T-helper 1 cell treated with Interleukin-12 subunit alpha and Interleukin-12 subunit beta and Interleukin-4 antibody, amounts not matched to agents 30 ng/mL and 1 ng/mL, for 36 hours (primary cell): Measurements from ENCODE around the gene ZDHHC18. TPM values are rescaled to one million over a fixed set of nuclear protein-coding genes. Genes with fewer than 3 reads are reported as not detected.
"Not testable (repeated sequence)": the region's sequence is repeated elsewhere in the genome, so short reads cannot be mapped to it uniquely, and the experiment has no call there.

ENCODE experiments used
- intact Hi-C: fragments of 100-400 bp; cut with micrococcal nuclease; formaldehyde crosslinking; loops from one replicate; pipeline ENCODE4 v1.15.1; 2024
- total RNA-seq: library from RNA; stranded (reverse); gene quantifications from 2 replicates; pipeline ENCODE4 v1.2.3, GENCODE V29; 2022

Gene ZDHHC18
- total RNA-seq, 1 donor from 2014 or later, result 89.0 TPM

GRCh38 chr1:26856604-26857469 is 30.3 kb downstream of the ZDHHC18 start:
- intact Hi-C loops, result no loop called here

- intact Hi-C loops, result no loop called here
These were observed 31.1 kb downstream of the ZDHHC18 start for GRCh38 chr1:26857473-26858060.

- intact Hi-C loops, result no loop called here
These were observed 31.7 kb downstream of the ZDHHC18 start for GRCh38 chr1:26858160-26858559.

GRCh38 chr1:26858891-26859640 is 32.6 kb downstream of the ZDHHC18 start:
- intact Hi-C loops, result no loop called here

- intact Hi-C loops, result loop anchor here (10.0 kb wide), 1 partner anchor 426 kb away; the partner anchor contains the start of gene DHDDS
These were observed 34.8 kb downstream of the ZDHHC18 start for GRCh38 chr1:26861286-26861701.

- intact Hi-C loops, result loop anchor here (10.0 kb wide), 1 partner anchor 427 kb away; the partner anchor contains the start of gene DHDDS
These were observed 35.4 kb downstream of the ZDHHC18 start for GRCh38 chr1:26861889-26862378.

GRCh38 chr1:26862781-26863684 is 36.5 kb downstream of the ZDHHC18 start, which contains the start of gene SFN:
Gene SFN (plus strand): TSS chr1:26863149. CDS start chr1:26863213, 64 bp downstream.
- intact Hi-C loops, result loop anchor here (10.0 kb wide), 1 partner anchor 428 kb away; the partner anchor contains the start of gene DHDDS

GRCh38 chr1:26863685-26864077 is 37.2 kb downstream of the ZDHHC18 start:
- intact Hi-C loops, result loop anchor here (2.0 to 10.0 kb wide), 3 partner anchors 31 to 429 kb away; partner anchors contain the start of gene DHDDS

- intact Hi-C loops, result loop anchor here (1.0 to 10.0 kb wide), 11 partner anchors 12 to 430 kb away; partner anchors contain the start of genes DHDDS, GPN2, NUDC and ZDHHC18
These were observed 38.4 kb downstream of the ZDHHC18 start for GRCh38 chr1:26864610-26865480.

GRCh38 chr1:26873097-26873496 is 46.6 kb downstream of the ZDHHC18 start:
- intact Hi-C loops, result not testable (repeated sequence)

- intact Hi-C loops, result loop anchor here (5.0 kb wide), 2 partner anchors 173 to 373 kb away; no protein-coding TSS in a partner anchor
These were observed 48.4 kb downstream of the ZDHHC18 start for GRCh38 chr1:26874896-26875295.

GRCh38 chr1:26877326-26877725 is 50.8 kb downstream of the ZDHHC18 start:
- intact Hi-C loops, result loop anchor here (5.0 kb wide), 2 partner anchors 175 to 375 kb away; no protein-coding TSS in a partner anchor

GRCh38 chr1:26879793-26880192 is 53.3 kb downstream of the ZDHHC18 start:
- intact Hi-C loops, result loop anchor here (5.0 kb wide), 2 partner anchors 177 to 377 kb away; no protein-coding TSS in a partner anchor

GRCh38 chr1:26881611-26882010 is 55.1 kb downstream of the ZDHHC18 start:
- intact Hi-C loops, result not testable (repeated sequence)

GRCh38 chr1:26882696-26883463 is 56.4 kb downstream of the ZDHHC18 start:
- intact Hi-C loops, result no loop called here

- intact Hi-C loops, result no loop called here
These were observed 60.6 kb downstream of the ZDHHC18 start for GRCh38 chr1:26887125-26887524.

- intact Hi-C loops, result no loop called here
These were observed 61.7 kb downstream of the ZDHHC18 start for GRCh38 chr1:26888231-26888630.
